NB4 (cell line): ENCODE results near the gene ACOT12.

ENCODE experiments used
- POLR2A ChIP-seq: IDR thresholded peaks from 2 replicates; pipeline ENCODE4 v1.6.1; 2011; ENCODE audit warnings: mild to moderate bottlenecking; ENCODE audit not compliant: insufficient read length; ENCODE audit errors: extremely low read depth
- TF ChIP-seq, protein P1 (sequence below): IDR thresholded peaks from one replicate; pipeline ENCODE4 v1.5.1; 2012; ENCODE audit warnings: low read depth, low read length
- TF ChIP-seq, protein P2 (sequence below): IDR thresholded peaks from 2 replicates; pipeline ENCODE4 v1.6.1; 2011; ENCODE audit warnings: low read depth, low read length

DNA sequence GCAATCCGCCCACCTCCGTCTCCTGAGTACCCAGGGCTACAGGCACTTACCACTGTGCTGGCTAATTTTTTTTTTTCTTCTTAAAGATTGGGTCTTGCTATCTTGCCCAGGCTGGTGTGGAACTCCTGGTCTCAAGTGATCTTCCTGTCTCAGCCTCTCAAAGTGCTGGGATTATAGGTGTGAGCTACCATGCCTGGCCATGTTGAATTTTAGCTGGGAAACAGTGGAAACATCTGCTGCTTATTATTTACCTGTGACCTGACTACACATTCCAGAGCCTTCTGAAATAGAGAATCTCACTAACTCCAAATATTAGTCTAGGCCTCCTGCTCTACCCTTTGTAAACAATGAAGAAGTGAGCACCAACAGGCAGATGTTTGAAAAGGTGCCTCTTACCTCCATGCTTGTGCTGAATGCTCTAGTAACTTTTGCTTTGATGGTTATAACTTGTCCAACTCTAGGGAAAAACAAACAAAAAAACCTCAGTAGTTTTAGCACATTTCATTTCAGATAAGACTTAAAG lies 22.5 kb downstream of the ACOT12 start:
- TF ChIP-seq, protein P1, sequence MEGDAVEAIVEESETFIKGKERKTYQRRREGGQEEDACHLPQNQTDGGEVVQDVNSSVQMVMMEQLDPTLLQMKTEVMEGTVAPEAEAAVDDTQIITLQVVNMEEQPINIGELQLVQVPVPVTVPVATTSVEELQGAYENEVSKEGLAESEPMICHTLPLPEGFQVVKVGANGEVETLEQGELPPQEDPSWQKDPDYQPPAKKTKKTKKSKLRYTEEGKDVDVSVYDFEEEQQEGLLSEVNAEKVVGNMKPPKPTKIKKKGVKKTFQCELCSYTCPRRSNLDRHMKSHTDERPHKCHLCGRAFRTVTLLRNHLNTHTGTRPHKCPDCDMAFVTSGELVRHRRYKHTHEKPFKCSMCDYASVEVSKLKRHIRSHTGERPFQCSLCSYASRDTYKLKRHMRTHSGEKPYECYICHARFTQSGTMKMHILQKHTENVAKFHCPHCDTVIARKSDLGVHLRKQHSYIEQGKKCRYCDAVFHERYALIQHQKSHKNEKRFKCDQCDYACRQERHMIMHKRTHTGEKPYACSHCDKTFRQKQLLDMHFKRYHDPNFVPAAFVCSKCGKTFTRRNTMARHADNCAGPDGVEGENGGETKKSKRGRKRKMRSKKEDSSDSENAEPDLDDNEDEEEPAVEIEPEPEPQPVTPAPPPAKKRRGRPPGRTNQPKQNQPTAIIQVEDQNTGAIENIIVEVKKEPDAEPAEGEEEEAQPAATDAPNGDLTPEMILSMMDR: no peak
- no peak for TF ChIP-seq POLR2A
- TF ChIP-seq, protein P2, sequence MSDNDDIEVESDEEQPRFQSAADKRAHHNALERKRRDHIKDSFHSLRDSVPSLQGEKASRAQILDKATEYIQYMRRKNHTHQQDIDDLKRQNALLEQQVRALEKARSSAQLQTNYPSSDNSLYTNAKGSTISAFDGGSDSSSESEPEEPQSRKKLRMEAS: no peak
